Transverse colon (tissue), 4 donors: ENCODE measurements around the gene MGAT4D. TPM values are rescaled to one million over a fixed set of nuclear protein-coding genes. Genes with fewer than 3 reads are reported as not detected.

Experiments used
- DNase-seq: peaks from one replicate; pipeline ENCODE4 v3.0.0-alpha.2; 2019
- H3K27ac ChIP-seq, 4 donors: fragments of 200-600 bp; sonication (generic); 2 replicates each; pipeline ENCODE4 v1.5.1; 2016 to 2018; ENCODE audit warnings: inconsistent platforms in 4 of 4
- H3K27me3 ChIP-seq: fragments of 200-600 bp; sonication (generic); 2 replicates; pipeline ENCODE4 v1.5.1; 2017; ENCODE audit warnings: inconsistent platforms
- H3K36me3 ChIP-seq, 4 donors: fragments of 200-600 bp; sonication (generic); 2 replicates each; pipeline ENCODE4 v1.5.1; 2017 to 2019; ENCODE audit warnings: inconsistent platforms in 4 of 4
- H3K4me1 ChIP-seq, 4 donors: fragments of 200-600 bp; sonication (generic); 2 replicates each; pipeline ENCODE4 v1.5.1; 2017 to 2020; ENCODE audit warnings: inconsistent platforms in 4 of 4
- H3K4me3 ChIP-seq, 4 donors: fragments of 200-600 bp; sonication (generic); 1 replicate in 1 of 4; 2 replicates in 3 of 4; pipeline versions ENCODE4 v1.5.1 to v1.6.1; 2017 to 2019; ENCODE audit warnings: inconsistent platforms in 4 of 4
- H3K9me3 ChIP-seq, 2 donors: fragments of 200-600 bp; sonication (generic); 2 replicates each; pipeline ENCODE4 v1.5.1; 2017 to 2019; ENCODE audit warnings: inconsistent platforms in 2 of 2
- CTCF ChIP-seq, 5 experiments: fragments of 200-600 bp in 3 of 5; fragments of 450-650 bp in 2 of 5; sonication (generic) in 3 of 5; IDR thresholded peaks; 1 replicate in 2 of 5; 2 replicates in 3 of 5; pipeline ENCODE4 v1.5.1; 2016 to 2017; ENCODE audit warnings: antibody characterized with exemption in 5 of 5, inconsistent platforms in 3 of 5, mild to moderate bottlenecking in 2 of 5, moderate library complexity in 1 of 5
- EP300 ChIP-seq: sonication (generic); formaldehyde crosslinking; IDR thresholded peaks from one replicate; pipeline ENCODE4 v1.6.1; 2017; ENCODE audit warnings: antibody characterized with exemption, low read depth
- POLR2A ChIP-seq: fragments of 450-650 bp; IDR thresholded peaks from one replicate; pipeline ENCODE4 v1.6.1; 2016; ENCODE audit warnings: antibody characterized with exemption, mild to moderate bottlenecking, moderate library complexity
- POLR2AphosphoS5 ChIP-seq, 3 donors: sonication (generic); formaldehyde crosslinking; IDR thresholded peaks; one replicate each; pipeline ENCODE4 v1.6.1; 2016; ENCODE audit warnings: antibody characterized with exemption in 3 of 3
- WGBS, 2 donors: methylation state at CpG; one replicate each; pipeline ENCODE4 v1.1.5; 2018; ENCODE audit warnings: low coverage in 1 of 2; 5-methylcytosine and 5-hydroxymethylcytosine counted together
- in situ Hi-C, 4 donors: fragments of 200-750 bp; cut with MboI; loops; one replicate each; pipeline versions ENCODE4 v1.15.0 to v1.15.1; 2017; ENCODE audit warnings: low sequenced_read_pairs in 3 of 4, low pct_ligation_motif_present in 1 of 4, low pct_unique_long_range_greater_than_20kb in 1 of 4
- intact Hi-C: fragments of 100-400 bp; cut with DNase I; formaldehyde crosslinking; loops from one replicate; pipeline ENCODE4 v1.15.1; 2023; ENCODE audit warnings: low total_unique reads
- total RNA-seq, 4 donors: library from RNA; depleted of rRNA; stranded (reverse); fragments of >200 nt; gene quantifications; one replicate each; pipeline ENCODE4 v1.1.0, GENCODE V29; 2016

MGAT4D gene
- total RNA-seq, 4 donors from 2014 or later: not detected

- intact Hi-C loops: loop anchor here (10.0 kb wide), 1 partner anchor 1011 kb away; no protein-coding TSS in a partner anchor
- 61 to 66% methylated on average over 5 of the region's 5 CpGs for WGBS, 2 donors
- H3K36me3 ChIP-seq: no peaks in the 10 kb centered on the region
- no peaks in the 10 kb centered on the region for H3K4me1 ChIP-seq
- H3K27ac ChIP-seq: no peak overlapping the region
- no peak for DNase-seq
- H3K27me3 ChIP-seq: no peaks in the 10 kb centered on the region
- no peak overlapping the region for H3K4me3 ChIP-seq
- H3K9me3 ChIP-seq: no peaks in the 10 kb centered on the region
- in situ Hi-C loops: loop anchor here in 1 of 4 donors (25.0 kb wide), 1 partner anchor 467 kb away; no protein-coding TSS in a partner anchor
- TF ChIP-seq CTCF (IDR thresholded peaks at IDR 0.05) (no peak), POLR2A (no peak), POLR2AphosphoS5 (IDR thresholded peaks at IDR 0.05) (no peak), EP300 (no peak)
These were observed 102.4 kb downstream of the MGAT4D start for GRCh38 chr4:140395668-140396067.

Other genes with a start within 250 kb of the MGAT4D start
- 10 to 100 TPM in 3 of 4 donors, 1 to 10 TPM in 1; 7.2 to 43.4 (median 25.7) TPM for gene SCOC, start 124.6 kb downstream of the MGAT4D start, total RNA-seq
- 1 to 10 TPM in 3 of 4 donors, not detected in 1; 1.5 to 2.4 (median 1.5) TPM for gene CLGN, start 70.6 kb downstream of the MGAT4D start, total RNA-seq
- gene ELMOD2, start 25.9 kb upstream of the MGAT4D start, total RNA-seq: 100 to 1,000 TPM in 1 of 4 donors, 10 to 100 TPM in 2, 1 to 10 TPM in 1; 2.4 to 112 (median 35.4) TPM
- not detected for gene UCP1, start 70.7 kb upstream of the MGAT4D start, total RNA-seq